ENCODE data around the gene ACE. TPM values are rescaled to one million over a fixed set of nuclear protein-coding genes. Genes with fewer than 3 reads are reported as not detected.
"Not testable (repeated sequence)": the region's sequence is repeated elsewhere in the genome, so short reads cannot be mapped to it uniquely, and the experiment has no call there.

Gene ACE
- total RNA-seq, 1 experiment from 2014 or later: 0.76 TPM

DNA sequence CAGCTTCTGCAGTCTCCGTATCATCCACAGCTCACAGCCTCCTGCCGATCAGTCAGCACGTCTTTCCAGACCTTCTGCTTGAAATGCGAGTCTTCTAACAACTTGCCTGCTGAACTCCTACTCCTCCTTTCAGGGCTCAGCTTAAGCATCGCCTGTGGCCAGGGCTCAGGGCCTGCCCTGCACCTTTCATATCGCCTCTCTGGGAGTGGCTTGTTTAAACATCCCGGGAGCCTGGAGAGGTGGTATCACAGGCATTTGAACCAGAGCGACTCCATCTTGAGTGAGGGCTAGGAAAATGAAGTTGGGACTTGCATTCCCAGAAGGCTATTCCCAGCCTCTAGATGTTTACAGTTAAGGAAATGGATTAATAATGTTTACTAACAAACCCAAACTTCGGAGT is 16.8 kb upstream of the ACE start:
- H4K20me1 ChIP-seq (ENCODE audit: insufficient read depth): no peaks in the 10 kb centered on the region
- H2AFZ ChIP-seq: no peak overlapping the region
- TF ChIP-seq EZH2 (IDR thresholded peaks at IDR 0.05; ENCODE audit: low read depth): no peak
- TF ChIP-seq, protein P1, sequence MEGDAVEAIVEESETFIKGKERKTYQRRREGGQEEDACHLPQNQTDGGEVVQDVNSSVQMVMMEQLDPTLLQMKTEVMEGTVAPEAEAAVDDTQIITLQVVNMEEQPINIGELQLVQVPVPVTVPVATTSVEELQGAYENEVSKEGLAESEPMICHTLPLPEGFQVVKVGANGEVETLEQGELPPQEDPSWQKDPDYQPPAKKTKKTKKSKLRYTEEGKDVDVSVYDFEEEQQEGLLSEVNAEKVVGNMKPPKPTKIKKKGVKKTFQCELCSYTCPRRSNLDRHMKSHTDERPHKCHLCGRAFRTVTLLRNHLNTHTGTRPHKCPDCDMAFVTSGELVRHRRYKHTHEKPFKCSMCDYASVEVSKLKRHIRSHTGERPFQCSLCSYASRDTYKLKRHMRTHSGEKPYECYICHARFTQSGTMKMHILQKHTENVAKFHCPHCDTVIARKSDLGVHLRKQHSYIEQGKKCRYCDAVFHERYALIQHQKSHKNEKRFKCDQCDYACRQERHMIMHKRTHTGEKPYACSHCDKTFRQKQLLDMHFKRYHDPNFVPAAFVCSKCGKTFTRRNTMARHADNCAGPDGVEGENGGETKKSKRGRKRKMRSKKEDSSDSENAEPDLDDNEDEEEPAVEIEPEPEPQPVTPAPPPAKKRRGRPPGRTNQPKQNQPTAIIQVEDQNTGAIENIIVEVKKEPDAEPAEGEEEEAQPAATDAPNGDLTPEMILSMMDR (conservative IDR thresholded peaks at IDR 0.05): no peak
- no peak overlapping the region for H3K4me3 ChIP-seq
- intact Hi-C loops (cut with micrococcal nuclease; ENCODE audit: unreplicated experiment): no loop called here
- peaks cover 30% of the 10 kb centered on the region for H3K4me1 ChIP-seq (replicated peaks; ENCODE audit: insufficient read depth)
- no peaks in the 10 kb centered on the region for H3K79me2 ChIP-seq (ENCODE audit: low read depth)
- ChIA-PET POLR2A (ENCODE audit: unreplicated experiment) (no interaction called here), CTCF (no interaction called here)
- H3K9me3 ChIP-seq (ENCODE audit: insufficient read depth, low read depth): no peaks in the 10 kb centered on the region
- no peaks in the 10 kb centered on the region for H3K9me2 ChIP-seq (ENCODE audit: insufficient read depth)
- no peak for DNase-seq
- H3K36me3 ChIP-seq (ENCODE audit: low read depth): no peaks in the 10 kb centered on the region
- peak overlapping the region; percentile 51; the same call in 1 of the 2 replicates for H3K27ac ChIP-seq
- H3F3A ChIP-seq (ENCODE audit: insufficient read depth, low read depth): peaks cover 21% of the 10 kb centered on the region
- H3K27me3 ChIP-seq (ENCODE audit: insufficient read depth, low read depth): no peaks in the 10 kb centered on the region
- H3K4me2 ChIP-seq: no peak overlapping the region; the same call in 1 of the 2 replicates
- no TSS peak for BruUV-seq (replicated peaks)

DNA sequence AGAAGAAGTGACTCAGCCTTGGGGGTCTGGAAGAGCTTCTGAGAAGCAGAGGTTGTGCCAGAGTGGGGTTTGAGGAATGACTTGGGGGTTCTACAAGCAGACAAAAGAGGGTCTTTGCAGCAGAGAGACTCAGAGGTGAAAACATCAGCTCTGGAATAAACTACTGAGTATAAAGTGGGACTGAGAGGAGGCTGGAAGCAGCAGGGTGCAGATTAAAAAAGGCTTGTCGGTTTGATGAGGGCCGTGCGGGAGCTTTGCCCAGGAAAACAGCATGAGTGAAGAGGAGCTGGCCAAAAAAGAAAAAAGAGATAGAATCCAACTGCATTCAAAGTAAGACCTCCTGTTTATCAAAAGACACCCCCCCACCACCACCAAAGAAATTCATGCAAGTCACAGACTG is 13.1 kb upstream of the ACE start:
- Histone ChIP-seq H3K79me2 (ENCODE audit: low read depth) (no peaks in the 10 kb centered on the region), H3K4me1 (replicated peaks; ENCODE audit: insufficient read depth) (peaks cover 30% of the 10 kb centered on the region), H3K4me3 (no peak overlapping the region), H3K27ac (no peak overlapping the region), H2AFZ (no peak overlapping the region), H3K9me2 (ENCODE audit: insufficient read depth) (no peaks in the 10 kb centered on the region), H3F3A (ENCODE audit: insufficient read depth, low read depth) (peaks cover 21% of the 10 kb centered on the region), H3K36me3 (ENCODE audit: low read depth) (no peaks in the 10 kb centered on the region), H3K4me2 (no peak overlapping the region), H4K20me1 (ENCODE audit: insufficient read depth) (no peaks in the 10 kb centered on the region), H3K27me3 (ENCODE audit: insufficient read depth, low read depth) (peaks cover 6% of the 10 kb centered on the region; the same call in 1 of the 2 replicates), H3K9me3 (ENCODE audit: insufficient read depth, low read depth) (no peaks in the 10 kb centered on the region)
- no peak for DNase-seq
- TF ChIP-seq, protein P1 (conservative IDR thresholded peaks at IDR 0.05): no peak
- no peak for TF ChIP-seq EZH2 (IDR thresholded peaks at IDR 0.05; ENCODE audit: low read depth)
- POLR2A ChIA-PET (ENCODE audit: unreplicated experiment): no interaction called here
- BruUV-seq (replicated peaks): no TSS peak
- CTCF ChIA-PET: no interaction called here
- intact Hi-C loops (cut with micrococcal nuclease; ENCODE audit: unreplicated experiment): no loop called here

- ChIA-PET CTCF (interaction anchor here (0.6 kb wide), 1 partner anchor 16 kb away, joined by 10 read pairs; no protein-coding TSS in a partner anchor), POLR2A (ENCODE audit: unreplicated experiment) (no interaction called here)
- Histone ChIP-seq H3K27ac (no peak overlapping the region), H3K36me3 (ENCODE audit: low read depth) (no peaks in the 10 kb centered on the region), H3K27me3 (ENCODE audit: insufficient read depth, low read depth) (peaks cover 6% of the 10 kb centered on the region; the same call in 1 of the 2 replicates), H3F3A (ENCODE audit: insufficient read depth, low read depth) (peaks cover 20% of the 10 kb centered on the region), H3K9me2 (ENCODE audit: insufficient read depth) (no peaks in the 10 kb centered on the region; the same call in 1 of the 2 replicates), H4K20me1 (ENCODE audit: insufficient read depth) (no peaks in the 10 kb centered on the region), H3K4me2 (no peak overlapping the region), H3K4me3 (no peak overlapping the region), H3K9me3 (ENCODE audit: insufficient read depth, low read depth) (no peaks in the 10 kb centered on the region), H3K4me1 (replicated peaks; ENCODE audit: insufficient read depth) (peaks cover 29% of the 10 kb centered on the region), H2AFZ (no peak overlapping the region), H3K79me2 (ENCODE audit: low read depth) (no peaks in the 10 kb centered on the region)
- intact Hi-C loops (cut with micrococcal nuclease; ENCODE audit: unreplicated experiment): no loop called here
- BruUV-seq (replicated peaks): no TSS peak
- TF ChIP-seq EZH2 (IDR thresholded peaks at IDR 0.05; ENCODE audit: low read depth): no peak
- TF ChIP-seq, protein P1 (conservative IDR thresholded peaks at IDR 0.05): no peak
- no peak for DNase-seq
These were observed 12.1 kb upstream of the ACE start for GRCh38 chr17:63464691-63465236.

- CTCF ChIA-PET; BruUV-seq (replicated peaks); DNase-seq: not testable (repeated sequence)
These were observed 8.8 kb upstream of the ACE start for GRCh38 chr17:63468099-63468498.

More at GRCh38 chr17:63468099-63468498, 8.8 kb upstream of the ACE start:
- H3K4me2 ChIP-seq; H3K4me1 ChIP-seq (replicated peaks; ENCODE audit: insufficient read depth); H3K79me2 ChIP-seq (ENCODE audit: low read depth); H3K27me3 ChIP-seq (ENCODE audit: insufficient read depth, low read depth); POLR2A ChIA-PET (ENCODE audit: unreplicated experiment); H2AFZ ChIP-seq; H3K9me2 ChIP-seq (ENCODE audit: insufficient read depth); H4K20me1 ChIP-seq (ENCODE audit: insufficient read depth); H3F3A ChIP-seq (ENCODE audit: insufficient read depth, low read depth); H3K36me3 ChIP-seq (ENCODE audit: low read depth); H3K27ac ChIP-seq; intact Hi-C loops (cut with micrococcal nuclease; ENCODE audit: unreplicated experiment); H3K4me3 ChIP-seq; H3K9me3 ChIP-seq (ENCODE audit: insufficient read depth, low read depth): not testable (repeated sequence)
